H9 (cell line): Measurements from ENCODE around the gene PEA15. TPM values are rescaled to one million over a fixed set of nuclear protein-coding genes. Genes with fewer than 3 reads are reported as not detected.

ENCODE experiments used
- DNase-seq: peaks from one replicate; pipeline ENCODE4 v3.0.0-alpha.2; 2017
- H2AFZ ChIP-seq: one replicate; pipeline ENCODE4 v1.6.1; 2013; ENCODE audit warnings: mild to moderate bottlenecking, low read length, control low read depth, moderate library complexity
- H2AK5ac ChIP-seq: 2 replicates; pipeline ENCODE4 v1.6.1; 2013; ENCODE audit warnings: low read length, control low read depth, mixed read lengths; ENCODE audit not compliant: insufficient read length
- H2BK120ac ChIP-seq: one replicate; pipeline ENCODE4 v1.6.1; 2013; ENCODE audit warnings: low read depth, mild to moderate bottlenecking, low read length, control low read depth, inconsistent platforms; ENCODE audit not compliant: poor library complexity, severe bottlenecking
- H2BK12ac ChIP-seq: 2 replicates; pipeline ENCODE4 v1.6.1; 2013; ENCODE audit warnings: low read length, control low read depth, mixed read lengths, low read depth; ENCODE audit not compliant: insufficient read length
- H2BK15ac ChIP-seq: 2 replicates; pipeline ENCODE4 v1.6.1; 2013; ENCODE audit warnings: low read depth, low read length, control low read depth
- H2BK20ac ChIP-seq: one replicate; pipeline ENCODE4 v1.6.1; 2013; ENCODE audit warnings: low read depth, mild to moderate bottlenecking, low read length, control low read depth, inconsistent platforms; ENCODE audit not compliant: poor library complexity, severe bottlenecking
- H2BK5ac ChIP-seq: 2 replicates; pipeline ENCODE4 v1.6.1; 2013; ENCODE audit warnings: low read length, control low read depth, mixed read lengths; ENCODE audit not compliant: insufficient read length
- H3K14ac ChIP-seq: 2 replicates; pipeline ENCODE4 v1.6.1; 2013; ENCODE audit warnings: low read length, control low read depth; ENCODE audit not compliant: insufficient read depth
- H3K18ac ChIP-seq: 2 replicates; pipeline ENCODE4 v1.6.1; 2013; ENCODE audit warnings: low read depth, mild to moderate bottlenecking, mixed read lengths, low read length, control low read depth; ENCODE audit not compliant: insufficient read length
- H3K23ac ChIP-seq: 2 replicates; pipeline ENCODE4 v1.6.1; 2013; ENCODE audit warnings: low read length, control low read depth, mixed read lengths, low read depth; ENCODE audit not compliant: insufficient read length
- H3K23me2 ChIP-seq: 2 replicates; pipeline ENCODE4 v1.6.1; 2013; ENCODE audit warnings: low read depth, mild to moderate bottlenecking, mixed read lengths, low read length, control low read depth; ENCODE audit not compliant: insufficient read length, poor library complexity, severe bottlenecking
- H3K27ac ChIP-seq: 2 replicates; pipeline ENCODE4 v1.5.1; 2013; ENCODE audit warnings: low read length, control low read depth, mixed read lengths, low read depth; ENCODE audit not compliant: insufficient read length
- H3K27me3 ChIP-seq: 2 replicates; pipeline ENCODE4 v1.6.1; 2013; ENCODE audit warnings: low read length, control low read depth, inconsistent platforms; ENCODE audit not compliant: insufficient read depth
- H3K4ac ChIP-seq: 2 replicates; pipeline ENCODE4 v1.6.1; 2013; ENCODE audit warnings: low read depth, mild to moderate bottlenecking, control low read depth, inconsistent platforms, low read length, moderate library complexity
- H3K4me1 ChIP-seq: 2 replicates; pipeline ENCODE4 v1.6.1; 2013; ENCODE audit warnings: low read length, control low read depth, inconsistent platforms; ENCODE audit not compliant: insufficient read depth
- H3K4me2 ChIP-seq: 2 replicates; pipeline ENCODE4 v1.6.1; 2013; ENCODE audit warnings: low read length, control low read depth, mixed read lengths; ENCODE audit not compliant: insufficient read length, insufficient read depth
- H3K56ac ChIP-seq: 2 replicates; pipeline ENCODE4 v1.6.1; 2013; ENCODE audit warnings: low read depth, mild to moderate bottlenecking, mixed read lengths, low read length, control low read depth; ENCODE audit not compliant: insufficient read length
- H3K79me1 ChIP-seq: 2 replicates; pipeline ENCODE4 v1.6.1; 2013; ENCODE audit warnings: low read depth, mild to moderate bottlenecking, moderate library complexity, low read length, control low read depth, inconsistent platforms; ENCODE audit not compliant: insufficient read depth, poor library complexity, severe bottlenecking
- H3K79me2 ChIP-seq: 2 replicates; pipeline ENCODE4 v1.6.1; 2013; ENCODE audit warnings: low read length, control low read depth, inconsistent platforms; ENCODE audit not compliant: insufficient read depth
- H3K9ac ChIP-seq: 2 replicates; pipeline ENCODE4 v1.6.1; 2013; ENCODE audit warnings: low read length, control low read depth, mixed read lengths; ENCODE audit not compliant: insufficient read length; ENCODE audit errors: extremely low read depth
- H3K9me3 ChIP-seq: one replicate; pipeline ENCODE4 v1.6.1; 2013; ENCODE audit warnings: low read depth, low read length, inconsistent platforms; ENCODE audit not compliant: control insufficient read depth
- H3T11ph ChIP-seq: one replicate; pipeline ENCODE4 v1.6.1; 2013; ENCODE audit warnings: mild to moderate bottlenecking, low read length, control low read depth, inconsistent platforms
- H4K20me1 ChIP-seq: one replicate; pipeline ENCODE4 v1.6.1; 2013; ENCODE audit not compliant: control insufficient read depth, insufficient read length, insufficient read depth
- H4K5ac ChIP-seq: 2 replicates; pipeline ENCODE4 v1.6.1; 2013; ENCODE audit warnings: low read depth, mild to moderate bottlenecking, mixed read lengths, low read length, control low read depth; ENCODE audit not compliant: insufficient read length
- H4K8ac ChIP-seq: replicated peaks from 2 replicates; pipeline ENCODE4 v1.6.1; 2013; ENCODE audit warnings: low read length, control low read depth, mixed read lengths, low read depth; ENCODE audit not compliant: insufficient read length
- H4K91ac ChIP-seq: 2 replicates; pipeline ENCODE4 v1.6.1; 2013; ENCODE audit warnings: low read depth, mild to moderate bottlenecking, moderate library complexity, mixed read lengths, low read length, control low read depth; ENCODE audit not compliant: insufficient read length
- H3K27ac Mint-ChIP-seq, 3 experiments: 2 replicates in 2 of 3; 3 replicates in 1 of 3; pipeline ENCODE4 v1.8.0; 2020 to 2021; ENCODE audit warnings: mixed read lengths in 3 of 3, mild to moderate bottlenecking in 1 of 3, moderate library complexity in 1 of 3
- H3K27me3 Mint-ChIP-seq: 2 replicates; pipeline ENCODE4 v1.8.0; 2021; ENCODE audit warnings: low read depth, mild to moderate bottlenecking, moderate library complexity, mixed read lengths
- H3K36me3 Mint-ChIP-seq, 3 experiments: 2 replicates in 2 of 3; 3 replicates in 1 of 3; pipeline ENCODE4 v1.8.0; 2020 to 2021; ENCODE audit warnings: low read depth in 3 of 3, mixed read lengths in 3 of 3; ENCODE audit not compliant: insufficient read depth in 1 of 3
- H3K4me1 Mint-ChIP-seq, 2 experiments: 2 replicates each; pipeline ENCODE4 v1.8.0; 2020; ENCODE audit warnings: mixed read lengths in 2 of 2
- H3K4me3 Mint-ChIP-seq, 2 experiments: 2 replicates in 1 of 2; 3 replicates in 1 of 2; pipeline ENCODE4 v1.8.0; 2020 to 2021; ENCODE audit warnings: mild to moderate bottlenecking in 2 of 2, mixed read lengths in 2 of 2, moderate library complexity in 1 of 2
- H3K9me3 Mint-ChIP-seq, 2 experiments: 2 replicates in 1 of 2; 3 replicates in 1 of 2; pipeline ENCODE4 v1.8.0; 2020; ENCODE audit warnings: mild to moderate bottlenecking in 2 of 2, mixed read lengths in 2 of 2, moderate library complexity in 1 of 2
- CTCF ChIP-seq: fragments of 200-600 bp; sonication (generic); conservative IDR thresholded peaks from 3 replicates; pipeline ENCODE4 v1.8.0; 2021; ENCODE audit warnings: antibody characterized with exemption, mild to moderate bottlenecking
- WGBS: extraction: QIAGEN DNeasy Blood & Tissue Kit; methylation state at CpG from one replicate; pipeline ENCODE4 v1.1.7; 2013; ENCODE audit warnings: missing lambda C conversion rate, low lambda C conversion rate, mixed read lengths; ENCODE audit not compliant: insufficient read length; ENCODE audit errors: extremely low coverage; 5-methylcytosine and 5-hydroxymethylcytosine counted together
- total RNA-seq: library from RNA; stranded (reverse); gene quantifications from 2 replicates; pipeline ENCODE4 v1.2.1, GENCODE V29; 2021

Gene PEA15
- total RNA-seq, 1 experiment from 2014 or later: 82.1 TPM

DNA sequence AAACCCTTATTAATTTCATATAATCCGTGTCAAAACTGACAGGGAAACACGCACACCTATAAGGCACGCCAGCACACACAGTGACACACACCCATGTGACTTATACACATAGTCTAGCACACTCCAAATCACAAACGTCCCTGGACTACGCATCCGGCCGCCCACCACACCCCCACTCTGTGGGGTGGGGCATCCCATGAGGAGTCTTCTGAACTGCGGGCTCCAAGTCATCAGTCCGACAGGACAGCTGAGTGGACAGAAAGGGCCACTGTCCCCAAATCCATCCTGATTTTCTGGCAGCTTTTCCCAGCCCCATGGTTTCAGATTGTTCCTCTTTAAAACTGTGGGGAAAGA is 829 bp downstream of the PEA15 start:
- Mint-ChIP-seq H3K9me3 (no peaks in the 10 kb centered on the region), H3K27ac (peak overlapping the region in 2 of 3 experiments; percentile 20 to 71; a peak in 3 of 7 replicates), H3K4me3 (peak overlapping the region; percentile 91), H3K27me3 (no peaks in the 10 kb centered on the region), H3K4me1 (peaks cover 57 to 59% of the 10 kb centered on the region in 2 experiments), H3K36me3 (peaks cover 4 to 40% (median 8%) of the 10 kb centered on the region in 3 experiments; a peak in 5 of 7 replicates)
- Histone ChIP-seq H3K14ac (no peak overlapping the region), H4K91ac (no peak overlapping the region), H2BK20ac (no peak overlapping the region), H2BK12ac (no peak overlapping the region), H3T11ph (no peak overlapping the region), H2AFZ (no peak overlapping the region), H3K79me2 (no peaks in the 10 kb centered on the region), H3K56ac (no peak overlapping the region), H3K4ac (no peak overlapping the region), H4K8ac (no peak overlapping the region), H2BK5ac (no peak overlapping the region), H4K20me1 (no peaks in the 10 kb centered on the region), H2AK5ac (no peak overlapping the region), H3K27ac (no peak overlapping the region), H3K4me1 (peaks cover 24% of the 10 kb centered on the region; the same call in 1 of the 2 replicates), H3K9ac (peak overlapping the region; percentile 84), H3K23me2 (peaks cover 9% of the 10 kb centered on the region), H3K18ac (no peak overlapping the region), H3K27me3 (no peaks in the 10 kb centered on the region), H2BK15ac (no peak overlapping the region), H4K5ac (no peak overlapping the region), H3K23ac (no peak overlapping the region), H2BK120ac (no peak overlapping the region), H3K4me2 (peak overlapping the region; percentile 56), H3K79me1 (no peaks in the 10 kb centered on the region), H3K9me3 (no peaks in the 10 kb centered on the region)
- WGBS: no CpG with 5 or more reads among the region's 9 CpGs
- DNase-seq: no peak
- TF ChIP-seq CTCF: no peak
